ENCODE results near the gene CRYGD.

The CRYGD gene

GRCh38 chr2:208083807-208084206 is 40.5 kb downstream of the CRYGD start:
- no peak for DNase-seq (ENCODE audit: low read depth in 2 of 2)

DNA sequence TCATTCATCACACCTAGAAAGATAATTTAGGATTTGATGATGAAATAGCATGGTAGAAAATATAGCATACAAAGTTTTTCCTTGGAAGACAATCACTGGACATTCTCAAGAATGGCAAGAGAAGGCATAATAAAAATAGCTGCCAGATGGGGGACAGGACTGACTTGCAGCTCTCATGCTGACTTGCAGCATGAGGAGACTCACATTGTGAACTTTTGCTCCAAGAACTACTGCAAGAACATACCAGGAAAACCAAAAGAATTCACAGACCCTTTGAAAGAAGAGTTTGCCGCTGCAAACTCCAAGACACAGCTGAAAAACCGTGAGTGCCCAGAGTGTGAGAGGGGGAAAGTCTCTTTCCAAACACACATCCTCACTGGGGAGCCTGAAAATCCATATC is 47.0 kb downstream of the CRYGD start:
- DNase-seq (ENCODE audit: low read depth in 2 of 2), result no peak

GRCh38 chr2:208074610-208075356 is 49.5 kb downstream of the CRYGD start:
- DNase-seq (ENCODE audit: low read depth in 2 of 2), result no peak

DNA sequence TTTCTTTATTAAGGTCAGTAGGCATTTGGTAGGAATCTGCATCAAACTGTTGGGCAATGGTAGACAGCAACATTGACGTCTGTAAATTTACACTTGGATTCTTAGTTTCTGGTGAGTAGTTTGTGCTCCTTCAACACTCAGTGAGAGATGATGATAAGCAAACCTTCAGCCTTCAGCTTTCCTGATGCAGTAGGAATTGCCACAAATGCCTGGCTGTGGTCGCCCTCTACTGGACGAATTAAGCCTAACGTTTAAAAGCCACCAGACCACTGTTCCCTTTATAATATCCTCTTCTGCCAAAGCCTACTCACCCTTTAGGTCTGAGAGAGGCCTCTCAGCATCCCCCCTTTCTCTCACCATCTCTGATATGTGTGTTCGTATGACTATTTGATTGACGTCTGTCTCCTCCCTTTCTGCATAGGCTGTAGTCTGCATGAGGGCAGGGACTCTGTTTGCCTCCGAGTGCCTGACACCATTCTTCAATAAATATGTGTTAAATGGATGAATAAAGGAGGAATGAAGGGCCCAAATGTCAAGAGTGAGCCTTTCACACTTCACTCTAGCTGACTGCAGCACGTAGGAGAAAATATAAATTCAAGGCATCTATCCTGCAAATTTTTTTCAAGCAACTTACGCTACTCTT is 52.0 kb downstream of the CRYGD start:
- DNase-seq (ENCODE audit: low read depth in 2 of 2), result peak; percentile 22 to 46
